ENCODE measurements around the gene PLEKHG5. TPM values are rescaled to one million over a fixed set of nuclear protein-coding genes. Genes with fewer than 3 reads are reported as not detected.
A peak's percentile ranks its signal among the peaks of the same experiment; 100 is the strongest.

Gene PLEKHG5
- total RNA-seq, 6 experiments from 2014 or later: 0.70 to 2.3 (median 1.5) TPM

DNA sequence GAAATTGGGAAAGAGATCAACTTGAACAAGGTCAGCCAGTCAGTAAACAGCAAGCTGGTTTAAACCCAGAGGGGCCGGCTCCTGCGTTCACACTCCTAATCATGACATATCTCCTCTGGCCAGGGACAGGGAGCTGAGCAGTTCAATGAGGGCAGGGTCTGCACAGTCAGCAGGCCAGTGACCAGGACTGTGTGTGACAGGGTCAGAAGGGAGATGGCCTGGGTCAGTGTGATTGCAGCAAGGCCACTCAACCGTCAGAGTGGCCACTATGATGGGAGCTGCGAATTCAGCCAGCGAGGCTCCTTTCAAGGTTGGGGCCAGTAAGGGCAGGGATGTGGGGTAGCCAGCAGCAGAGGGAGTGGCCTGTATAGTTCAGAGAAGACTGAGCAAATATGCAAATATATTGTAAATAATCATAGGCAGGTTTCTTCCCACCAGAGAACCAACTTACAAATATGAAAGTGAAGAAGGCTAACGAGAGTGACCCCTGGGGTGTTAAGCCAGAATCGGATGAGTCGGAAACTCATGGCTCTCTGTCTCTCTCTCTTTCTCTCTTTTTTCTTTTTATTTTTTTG lies 42.9 kb upstream of the PLEKHG5 start:
- no peak overlapping the region for H3K4me3 ChIP-seq
- H3K9me3 ChIP-seq: no peaks in the 10 kb centered on the region
- intact Hi-C loops (cut with DNase I): no loop called here
- no peaks in the 10 kb centered on the region for H3K27me3 ChIP-seq
- peak in 3 of 4 donors; percentile 57 to 89 (median 63) for ATAC-seq
- 42% methylated on average over 8 of the region's 8 CpGs for WGBS (ENCODE audit: insufficient coverage, low coverage, low lambda C conversion rate, missing lambda C conversion rate)
- TF ChIP-seq POLR2A (IDR thresholded peaks at IDR 0.05): no peak
- no peak for TF ChIP-seq CTCF (IDR thresholded peaks at IDR 0.05)
- H3K4me1 ChIP-seq: peaks cover 0 to 14% (median 0%) of the 10 kb centered on the region in 4 donors
- H3K27ac ChIP-seq: peak overlapping the region in 1 of 3 donors; percentile 22
- peak in 2 of 3 donors; percentile 68 to 70 for DNase-seq
- peaks cover 0 to 43% (median 16%) of the 10 kb centered on the region in 4 donors for H3K36me3 ChIP-seq

GRCh38 chr1:6531996-6532395 lies 40.5 kb upstream of the PLEKHG5 start:
- Histone ChIP-seq H3K4me1 (peaks cover 0 to 14% (median 0%) of the 10 kb centered on the region in 4 donors), H3K27ac (no peak overlapping the region), H3K4me3 (no peak overlapping the region), H3K27me3 (no peaks in the 10 kb centered on the region), H3K36me3 (peaks cover 0 to 52% (median 23%) of the 10 kb centered on the region in 4 donors), H3K9me3 (no peaks in the 10 kb centered on the region)
- TF ChIP-seq CTCF (IDR thresholded peaks at IDR 0.05): no peak
- no peak for TF ChIP-seq POLR2A (IDR thresholded peaks at IDR 0.05)
- intact Hi-C loops (cut with DNase I): no loop called here
- DNase-seq (no peak), ATAC-seq (no peak)
- WGBS (ENCODE audit: insufficient coverage, low coverage, low lambda C conversion rate, missing lambda C conversion rate): 80% methylated on average over 5 of the region's 5 CpGs

- TF ChIP-seq POLR2A (IDR thresholded peaks at IDR 0.05) (no peak), CTCF (IDR thresholded peaks at IDR 0.05) (no peak)
- Histone ChIP-seq H3K4me1 (peaks cover 0 to 14% (median 0%) of the 10 kb centered on the region in 4 donors), H3K27me3 (no peaks in the 10 kb centered on the region), H3K36me3 (peaks cover 0 to 62% (median 29%) of the 10 kb centered on the region in 4 donors), H3K27ac (no peak overlapping the region), H3K4me3 (no peak overlapping the region), H3K9me3 (no peaks in the 10 kb centered on the region)
- 96% methylated on average over 7 of the region's 13 CpGs for WGBS (ENCODE audit: insufficient coverage, low coverage, low lambda C conversion rate, missing lambda C conversion rate)
- intact Hi-C loops (cut with DNase I): no loop called here
- ATAC-seq (no peak), DNase-seq (no peak)
Observed at GRCh38 chr1:6530504-6531160, 39.2 kb upstream of the PLEKHG5 start.

DNA sequence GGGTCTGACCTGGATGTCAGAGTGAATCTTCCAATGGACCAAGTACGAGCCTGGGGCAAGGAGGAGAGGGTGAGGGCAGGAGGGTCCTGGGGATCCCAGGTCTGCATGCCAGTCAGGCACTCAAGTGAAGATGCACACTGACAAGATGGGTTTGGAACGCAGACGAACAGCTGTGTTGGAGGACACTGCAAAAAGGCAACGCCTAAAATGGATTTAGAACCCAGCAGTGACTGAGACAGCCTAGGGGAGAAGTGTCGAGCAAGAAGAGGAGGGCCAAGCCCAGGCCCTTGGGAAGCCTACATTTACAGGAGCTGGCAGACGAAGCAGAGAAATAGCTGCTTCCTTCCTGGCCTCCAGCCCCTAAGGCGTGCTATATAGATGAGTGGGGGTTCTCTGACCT lies 37.0 kb upstream of the PLEKHG5 start:
- H3K4me3 ChIP-seq: no peak overlapping the region
- 82% methylated on average over 5 of the region's 7 CpGs for WGBS (ENCODE audit: insufficient coverage, low coverage, low lambda C conversion rate, missing lambda C conversion rate)
- H3K4me1 ChIP-seq: no peaks in the 10 kb centered on the region
- TF ChIP-seq POLR2A (IDR thresholded peaks at IDR 0.05): no peak
- no peak for TF ChIP-seq CTCF (IDR thresholded peaks at IDR 0.05)
- no peak for DNase-seq
- peaks cover 0 to 69% (median 30%) of the 10 kb centered on the region in 4 donors for H3K36me3 ChIP-seq
- intact Hi-C loops (cut with DNase I): no loop called here
- no peaks in the 10 kb centered on the region for H3K9me3 ChIP-seq
- H3K27me3 ChIP-seq: no peaks in the 10 kb centered on the region
- no peak for ATAC-seq
- no peak overlapping the region for H3K27ac ChIP-seq

Measured in right lobe of liver (tissue), 6 donors.